ENCODE measurements around the gene OSBP. TPM values are rescaled to one million over a fixed set of nuclear protein-coding genes. Genes with fewer than 3 reads are reported as not detected.

Gene OSBP
- total and polyA plus RNA-seq, 9 of the 15 experiments (the other 6 are each of a cell fraction or from before 2014, with no cell fraction given) = 11.7 to 49.0 (median 28.7) TPM

DNA sequence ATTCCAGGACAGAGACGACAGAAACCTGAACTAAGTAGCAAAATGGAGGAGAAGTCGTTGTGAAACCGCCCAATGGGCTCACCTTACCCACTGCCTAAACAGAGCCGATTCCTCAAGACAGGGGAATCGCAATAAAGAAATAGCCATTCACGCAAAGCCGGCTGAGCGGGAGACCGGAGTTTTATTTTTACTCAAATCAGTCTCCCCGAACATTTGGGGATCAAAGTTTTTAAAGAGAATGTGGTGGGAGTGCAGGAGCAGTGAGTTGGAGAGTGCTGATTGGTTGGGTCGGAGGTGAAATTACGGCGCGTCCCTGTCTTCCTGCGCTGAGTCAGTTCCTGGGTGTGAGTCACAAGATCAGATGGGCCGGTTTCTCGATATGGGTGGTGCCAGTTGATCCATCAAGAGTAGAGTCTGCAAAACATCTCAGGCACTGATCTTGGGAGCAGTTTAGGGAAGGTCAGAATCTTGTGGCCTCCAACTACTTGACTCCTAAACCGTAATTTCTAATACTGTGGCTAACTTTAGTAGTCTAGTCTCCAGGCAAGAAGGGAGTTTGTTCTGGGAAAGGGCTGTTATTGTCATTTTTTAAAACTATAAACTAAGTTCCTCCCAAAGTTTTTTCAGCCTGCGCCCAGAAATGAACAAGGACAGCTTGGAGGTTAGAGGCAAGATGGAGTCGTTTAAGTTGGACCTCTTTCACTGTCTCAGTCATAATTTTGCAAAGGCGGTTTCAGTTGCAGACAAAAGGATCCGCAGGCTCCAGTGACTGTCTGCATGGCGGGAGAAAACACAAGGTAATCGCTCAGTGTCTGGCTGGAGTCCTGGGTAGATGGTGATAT is 70.2 kb downstream of the OSBP start (continued):
- peak; percentile 96 for TF ChIP-seq BRD9 (IDR thresholded peaks at IDR 0.05; ENCODE audit: low read depth, partially characterized antibody)
- peak; percentile 6 for TF ChIP-seq ARHGAP35 (IDR thresholded peaks at IDR 0.05; ENCODE audit: partially characterized antibody)
- TF ChIP-seq SIN3B (IDR thresholded peaks at IDR 0.05; ENCODE audit: low read depth) = no peak
- peak; percentile 90 for TF ChIP-seq PML (IDR thresholded peaks at IDR 0.05; ENCODE audit: low read length)
- TF ChIP-seq, protein P1, sequence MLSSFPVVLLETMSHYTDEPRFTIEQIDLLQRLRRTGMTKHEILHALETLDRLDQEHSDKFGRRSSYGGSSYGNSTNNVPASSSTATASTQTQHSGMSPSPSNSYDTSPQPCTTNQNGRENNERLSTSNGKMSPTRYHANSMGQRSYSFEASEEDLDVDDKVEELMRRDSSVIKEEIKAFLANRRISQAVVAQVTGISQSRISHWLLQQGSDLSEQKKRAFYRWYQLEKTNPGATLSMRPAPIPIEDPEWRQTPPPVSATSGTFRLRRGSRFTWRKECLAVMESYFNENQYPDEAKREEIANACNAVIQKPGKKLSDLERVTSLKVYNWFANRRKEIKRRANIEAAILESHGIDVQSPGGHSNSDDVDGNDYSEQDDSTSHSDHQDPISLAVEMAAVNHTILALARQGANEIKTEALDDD (IDR thresholded peaks at IDR 0.05) = peak; percentile 76
- TF ChIP-seq ZFX (CRISPR knock-in tag; IDR thresholded peaks at IDR 0.05) = peak; percentile 70; the same call in 1 of the 2 replicates
- TF ChIP-seq, protein P2, sequence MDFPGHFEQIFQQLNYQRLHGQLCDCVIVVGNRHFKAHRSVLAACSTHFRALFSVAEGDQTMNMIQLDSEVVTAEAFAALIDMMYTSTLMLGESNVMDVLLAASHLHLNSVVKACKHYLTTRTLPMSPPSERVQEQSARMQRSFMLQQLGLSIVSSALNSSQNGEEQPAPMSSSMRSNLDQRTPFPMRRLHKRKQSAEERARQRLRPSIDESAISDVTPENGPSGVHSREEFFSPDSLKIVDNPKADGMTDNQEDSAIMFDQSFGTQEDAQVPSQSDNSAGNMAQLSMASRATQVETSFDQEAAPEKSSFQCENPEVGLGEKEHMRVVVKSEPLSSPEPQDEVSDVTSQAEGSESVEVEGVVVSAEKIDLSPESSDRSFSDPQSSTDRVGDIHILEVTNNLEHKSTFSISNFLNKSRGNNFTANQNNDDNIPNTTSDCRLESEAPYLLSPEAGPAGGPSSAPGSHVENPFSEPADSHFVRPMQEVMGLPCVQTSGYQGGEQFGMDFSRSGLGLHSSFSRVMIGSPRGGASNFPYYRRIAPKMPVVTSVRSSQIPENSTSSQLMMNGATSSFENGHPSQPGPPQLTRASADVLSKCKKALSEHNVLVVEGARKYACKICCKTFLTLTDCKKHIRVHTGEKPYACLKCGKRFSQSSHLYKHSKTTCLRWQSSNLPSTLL (IDR thresholded peaks at IDR 0.05) = 0 out of 2 replicates have a peak, but pooled peaks have one; percentile 75
- peak; percentile 55 for TF ChIP-seq BHLHE40 (IDR thresholded peaks at IDR 0.05; ENCODE audit: low read length)
- peak in 1 of 2 experiments; percentile 32; a peak in 1 of 4 replicates for TF ChIP-seq SRF (CRISPR knock-in tag; IDR thresholded peaks at IDR 0.05)
- TF ChIP-seq, protein P3, sequence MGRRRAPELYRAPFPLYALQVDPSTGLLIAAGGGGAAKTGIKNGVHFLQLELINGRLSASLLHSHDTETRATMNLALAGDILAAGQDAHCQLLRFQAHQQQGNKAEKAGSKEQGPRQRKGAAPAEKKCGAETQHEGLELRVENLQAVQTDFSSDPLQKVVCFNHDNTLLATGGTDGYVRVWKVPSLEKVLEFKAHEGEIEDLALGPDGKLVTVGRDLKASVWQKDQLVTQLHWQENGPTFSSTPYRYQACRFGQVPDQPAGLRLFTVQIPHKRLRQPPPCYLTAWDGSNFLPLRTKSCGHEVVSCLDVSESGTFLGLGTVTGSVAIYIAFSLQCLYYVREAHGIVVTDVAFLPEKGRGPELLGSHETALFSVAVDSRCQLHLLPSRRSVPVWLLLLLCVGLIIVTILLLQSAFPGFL (CRISPR knock-in tag; IDR thresholded peaks at IDR 0.05) = no peak
- TF ChIP-seq, protein P4, sequence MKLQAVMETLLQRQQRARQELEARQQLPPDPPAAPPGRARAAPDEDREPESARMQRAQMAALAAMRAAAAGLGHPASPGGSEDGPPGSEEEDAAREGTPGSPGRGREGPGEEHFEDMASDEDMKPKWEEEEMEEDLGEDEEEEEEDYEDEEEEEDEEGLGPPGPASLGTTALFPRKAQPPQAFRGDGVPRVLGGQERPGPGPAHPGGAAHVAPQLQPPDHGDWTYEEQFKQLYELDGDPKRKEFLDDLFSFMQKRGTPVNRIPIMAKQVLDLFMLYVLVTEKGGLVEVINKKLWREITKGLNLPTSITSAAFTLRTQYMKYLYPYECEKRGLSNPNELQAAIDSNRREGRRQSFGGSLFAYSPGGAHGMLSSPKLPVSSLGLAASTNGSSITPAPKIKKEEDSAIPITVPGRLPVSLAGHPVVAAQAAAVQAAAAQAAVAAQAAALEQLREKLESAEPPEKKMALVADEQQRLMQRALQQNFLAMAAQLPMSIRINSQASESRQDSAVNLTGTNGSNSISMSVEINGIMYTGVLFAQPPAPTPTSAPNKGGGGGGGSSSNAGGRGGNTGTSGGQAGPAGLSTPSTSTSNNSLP (IDR thresholded peaks at IDR 0.05; ENCODE audit: borderline replicate concordance, low read depth, low read length) = peak; percentile 85
- TF ChIP-seq CBX2 (IDR thresholded peaks at IDR 0.05; ENCODE audit: insufficient read depth, low read length, poor library complexity, severe bottlenecking) = no peak
- peak; percentile 60; the same call in 1 of the 2 replicates for TF ChIP-seq MAFG (tag; conservative IDR thresholded peaks at IDR 0.05)
- TF ChIP-seq SMC3 (conservative IDR thresholded peaks at IDR 0.05; ENCODE audit: insufficient read depth, low read depth, low read length) = no peak
- no peak for TF ChIP-seq CAMTA2 (CRISPR knock-in tag; conservative IDR thresholded peaks at IDR 0.05)
- TF ChIP-seq ILK (tag; IDR thresholded peaks at IDR 0.05; ENCODE audit: borderline replicate concordance, low read depth) = no peak
- TF ChIP-seq RBM14 (IDR thresholded peaks at IDR 0.05; ENCODE audit: borderline replicate concordance, insufficient read depth, low read depth, low read length) = no peak
- TF ChIP-seq, protein P5, sequence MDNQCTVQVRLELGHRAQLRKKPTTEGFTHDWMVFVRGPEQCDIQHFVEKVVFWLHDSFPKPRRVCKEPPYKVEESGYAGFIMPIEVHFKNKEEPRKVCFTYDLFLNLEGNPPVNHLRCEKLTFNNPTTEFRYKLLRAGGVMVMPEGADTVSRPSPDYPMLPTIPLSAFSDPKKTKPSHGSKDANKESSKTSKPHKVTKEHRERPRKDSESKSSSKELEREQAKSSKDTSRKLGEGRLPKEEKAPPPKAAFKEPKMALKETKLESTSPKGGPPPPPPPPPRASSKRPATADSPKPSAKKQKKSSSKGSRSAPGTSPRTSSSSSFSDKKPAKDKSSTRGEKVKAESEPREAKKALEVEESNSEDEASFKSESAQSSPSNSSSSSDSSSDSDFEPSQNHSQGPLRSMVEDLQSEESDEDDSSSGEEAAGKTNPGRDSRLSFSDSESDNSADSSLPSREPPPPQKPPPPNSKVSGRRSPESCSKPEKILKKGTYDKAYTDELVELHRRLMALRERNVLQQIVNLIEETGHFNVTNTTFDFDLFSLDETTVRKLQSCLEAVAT (IDR thresholded peaks at IDR 0.05) = peak; percentile 98 to 99
- no peak for TF ChIP-seq NR4A1 (CRISPR knock-in tag; IDR thresholded peaks at IDR 0.05)
- TF ChIP-seq NR4A1 (tag; IDR thresholded peaks at IDR 0.05) = peak; percentile 79

All from K562 (cell line).